ENCODE measurements around the gene FMO1.
A peak's percentile ranks its signal among the peaks of the same experiment; 100 is the strongest.

Gene FMO1

DNA sequence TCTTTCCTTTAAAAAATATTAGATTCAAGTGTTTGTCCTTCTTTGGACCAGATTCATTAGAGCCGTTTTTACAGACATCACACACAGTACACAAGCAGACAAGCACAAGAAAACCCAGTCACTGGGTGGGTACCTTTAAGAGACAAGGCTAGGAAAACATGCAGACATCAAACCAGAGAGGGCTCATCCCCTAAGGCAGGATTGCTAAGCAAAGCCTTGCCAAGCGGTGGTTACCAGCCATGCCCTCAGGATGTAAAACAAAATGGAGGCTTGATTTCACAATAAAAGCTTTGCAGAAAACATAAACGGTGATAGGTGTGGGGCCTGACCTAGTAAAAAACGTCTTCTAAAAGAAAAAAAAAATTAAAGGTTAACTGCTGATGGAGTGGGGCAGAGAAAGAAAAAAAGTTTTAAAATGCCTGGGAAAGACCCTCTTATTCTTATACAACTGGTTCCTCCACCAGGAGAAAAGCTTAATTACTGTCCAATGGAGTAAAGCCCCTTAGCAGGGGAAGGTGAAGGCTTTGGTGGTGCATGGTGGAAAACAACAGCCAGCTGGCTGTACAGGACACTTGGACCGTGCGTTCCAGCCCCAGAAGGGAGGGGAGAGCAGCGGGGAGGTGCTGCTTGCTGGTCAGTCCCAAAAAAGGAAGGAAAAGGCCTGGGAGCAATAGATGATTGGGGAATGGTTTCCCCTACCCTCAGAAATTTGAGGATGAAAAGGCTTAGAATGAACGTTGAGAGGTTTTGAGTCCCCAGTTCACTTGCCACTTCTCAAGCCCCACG is 30.4 kb upstream of the FMO1 start:
- Histone ChIP-seq H3K9me3 (ENCODE audit: insufficient read depth, low read length) (no peaks in the 10 kb centered on the region), H3K9ac (ENCODE audit: low read length) (no peak overlapping the region), H3K36me3 (replicated peaks; ENCODE audit: low read depth, low read length) (peaks cover 4% of the 10 kb centered on the region), H4K20me1 (ENCODE audit: insufficient read depth, low read length) (no peaks in the 10 kb centered on the region), H3K4me3 (ENCODE audit: low read length) (no peak overlapping the region), H3K4me2 (ENCODE audit: low read length) (no peak overlapping the region), H3K79me2 (ENCODE audit: low read length) (peaks cover 7% of the 10 kb centered on the region; the same call in 1 of the 2 replicates), H3K27ac (ENCODE audit: low read length) (no peak overlapping the region), H3K4me1 (ENCODE audit: low read length) (peaks cover 45% of the 10 kb centered on the region), H3K27me3 (ENCODE audit: low read depth, low read length) (no peaks in the 10 kb centered on the region), H2AFZ (ENCODE audit: low read depth, low read length) (no peak overlapping the region)
- TF ChIP-seq, protein P1, sequence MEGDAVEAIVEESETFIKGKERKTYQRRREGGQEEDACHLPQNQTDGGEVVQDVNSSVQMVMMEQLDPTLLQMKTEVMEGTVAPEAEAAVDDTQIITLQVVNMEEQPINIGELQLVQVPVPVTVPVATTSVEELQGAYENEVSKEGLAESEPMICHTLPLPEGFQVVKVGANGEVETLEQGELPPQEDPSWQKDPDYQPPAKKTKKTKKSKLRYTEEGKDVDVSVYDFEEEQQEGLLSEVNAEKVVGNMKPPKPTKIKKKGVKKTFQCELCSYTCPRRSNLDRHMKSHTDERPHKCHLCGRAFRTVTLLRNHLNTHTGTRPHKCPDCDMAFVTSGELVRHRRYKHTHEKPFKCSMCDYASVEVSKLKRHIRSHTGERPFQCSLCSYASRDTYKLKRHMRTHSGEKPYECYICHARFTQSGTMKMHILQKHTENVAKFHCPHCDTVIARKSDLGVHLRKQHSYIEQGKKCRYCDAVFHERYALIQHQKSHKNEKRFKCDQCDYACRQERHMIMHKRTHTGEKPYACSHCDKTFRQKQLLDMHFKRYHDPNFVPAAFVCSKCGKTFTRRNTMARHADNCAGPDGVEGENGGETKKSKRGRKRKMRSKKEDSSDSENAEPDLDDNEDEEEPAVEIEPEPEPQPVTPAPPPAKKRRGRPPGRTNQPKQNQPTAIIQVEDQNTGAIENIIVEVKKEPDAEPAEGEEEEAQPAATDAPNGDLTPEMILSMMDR (IDR thresholded peaks at IDR 0.05; ENCODE audit: low read depth, low read length): no peak
- TF ChIP-seq EZH2phosphoT487 (IDR thresholded peaks at IDR 0.05; ENCODE audit: low read depth): no peak

DNA sequence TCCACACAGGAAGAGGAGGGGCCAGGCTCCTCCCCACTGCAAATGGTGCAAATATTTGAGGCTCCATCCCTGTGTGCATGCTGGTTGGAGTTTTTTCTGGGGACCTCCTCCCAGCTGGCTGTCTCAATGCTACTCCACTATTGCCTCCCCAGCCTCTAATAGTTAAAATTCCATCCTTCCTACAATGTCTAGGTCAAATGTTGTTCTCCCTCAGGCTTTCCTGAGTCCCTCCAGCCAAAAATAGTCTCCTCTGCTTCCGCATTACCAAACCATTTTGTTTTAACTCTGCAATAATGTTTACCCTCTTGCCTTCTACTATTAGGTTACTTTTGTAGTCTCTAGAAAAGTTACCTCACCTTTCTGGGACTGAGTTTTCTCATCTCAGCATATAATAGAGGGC is 29.6 kb upstream of the FMO1 start:
- Histone ChIP-seq H3K9me3 (ENCODE audit: insufficient read depth, low read length) (no peaks in the 10 kb centered on the region), H3K4me1 (ENCODE audit: low read length) (peaks cover 37% of the 10 kb centered on the region), H2AFZ (ENCODE audit: low read depth, low read length) (no peak overlapping the region), H3K4me3 (ENCODE audit: low read length) (no peak overlapping the region), H3K36me3 (replicated peaks; ENCODE audit: low read depth, low read length) (peaks cover 9% of the 10 kb centered on the region), H3K4me2 (ENCODE audit: low read length) (no peak overlapping the region), H3K9ac (ENCODE audit: low read length) (no peak overlapping the region), H4K20me1 (ENCODE audit: insufficient read depth, low read length) (no peaks in the 10 kb centered on the region), H3K27ac (ENCODE audit: low read length) (no peak overlapping the region), H3K79me2 (ENCODE audit: low read length) (peaks cover 7% of the 10 kb centered on the region; the same call in 1 of the 2 replicates), H3K27me3 (ENCODE audit: low read depth, low read length) (no peaks in the 10 kb centered on the region)
- TF ChIP-seq EZH2phosphoT487 (IDR thresholded peaks at IDR 0.05; ENCODE audit: low read depth): no peak
- TF ChIP-seq, protein P1 (IDR thresholded peaks at IDR 0.05; ENCODE audit: low read depth, low read length): no peak

DNA sequence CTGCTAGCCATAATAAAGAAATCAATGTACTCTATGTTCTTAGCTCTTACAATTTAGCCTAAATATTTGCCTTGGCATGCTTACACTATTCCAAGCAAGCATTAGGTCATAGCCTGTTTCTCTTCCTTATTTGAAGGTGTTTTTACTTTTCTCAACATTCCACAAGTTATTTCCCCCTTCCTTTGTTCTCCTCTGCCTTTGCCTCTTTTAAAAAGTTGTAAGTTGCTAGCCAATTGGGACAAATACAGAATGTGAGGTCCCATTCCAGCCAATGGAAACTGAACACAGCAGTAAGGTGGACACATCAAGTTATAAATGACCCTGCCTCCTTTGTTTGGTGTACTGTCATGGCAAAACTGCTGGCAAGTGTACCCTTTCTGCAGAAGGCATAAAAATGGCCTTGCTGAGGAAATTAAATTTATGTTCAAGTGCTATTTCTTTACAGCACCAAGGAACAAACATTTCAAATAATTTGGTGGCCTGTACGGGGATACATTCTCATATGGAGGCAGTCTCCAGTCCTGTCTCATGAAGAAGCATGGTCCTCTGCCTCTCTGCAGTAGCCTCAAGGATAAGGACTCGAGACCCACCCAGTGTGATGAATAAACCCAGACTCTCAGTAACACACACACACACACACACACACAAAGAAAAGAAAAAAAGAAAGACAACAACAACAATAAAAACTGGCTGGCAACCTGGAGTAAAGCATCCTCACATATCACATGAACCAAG is 28.8 kb upstream of the FMO1 start:
- no peak overlapping the region for H3K27ac ChIP-seq (ENCODE audit: low read length)
- H3K4me1 ChIP-seq (ENCODE audit: low read length): peaks cover 40% of the 10 kb centered on the region
- peak overlapping the region; percentile 23 for H3K4me2 ChIP-seq (ENCODE audit: low read length)
- no peaks in the 10 kb centered on the region for H3K9me3 ChIP-seq (ENCODE audit: insufficient read depth, low read length)
- peaks cover 7% of the 10 kb centered on the region; the same call in 1 of the 2 replicates for H3K79me2 ChIP-seq (ENCODE audit: low read length)
- H3K36me3 ChIP-seq (replicated peaks; ENCODE audit: low read depth, low read length): peaks cover 9% of the 10 kb centered on the region
- no peaks in the 10 kb centered on the region for H3K27me3 ChIP-seq (ENCODE audit: low read depth, low read length)
- H3K4me3 ChIP-seq (ENCODE audit: low read length): no peak overlapping the region
- H4K20me1 ChIP-seq (ENCODE audit: insufficient read depth, low read length): no peaks in the 10 kb centered on the region
- TF ChIP-seq, protein P1 (IDR thresholded peaks at IDR 0.05; ENCODE audit: low read depth, low read length): no peak
- no peak for TF ChIP-seq EZH2phosphoT487 (IDR thresholded peaks at IDR 0.05; ENCODE audit: low read depth)
- H2AFZ ChIP-seq (ENCODE audit: low read depth, low read length): no peak overlapping the region
- no peak overlapping the region for H3K9ac ChIP-seq (ENCODE audit: low read length)

DNA sequence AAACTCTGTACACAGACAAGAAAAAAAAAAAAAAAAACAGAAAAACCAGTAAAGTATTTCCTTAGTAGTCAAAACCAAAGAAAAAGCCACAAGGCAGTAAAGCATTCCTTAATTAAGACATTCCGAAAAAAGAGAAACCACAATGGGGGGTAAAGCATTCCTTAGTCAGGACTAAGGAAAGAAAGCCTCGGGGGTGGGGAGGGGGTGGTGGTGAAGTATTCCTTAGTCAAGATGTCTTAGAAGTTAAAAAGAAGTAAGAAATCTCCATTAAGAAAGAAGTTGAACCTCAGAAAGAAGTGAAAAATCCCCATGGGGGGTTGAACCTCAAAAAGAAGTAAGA is 28.2 kb upstream of the FMO1 start:
- no peak overlapping the region for H3K27ac ChIP-seq (ENCODE audit: low read length)

More for the DNA sequence above, 28.2 kb upstream of the FMO1 start:
- H3K9me3 ChIP-seq (ENCODE audit: insufficient read depth, low read length): no peaks in the 10 kb centered on the region
- H4K20me1 ChIP-seq (ENCODE audit: insufficient read depth, low read length): no peaks in the 10 kb centered on the region
- H3K4me1 ChIP-seq (ENCODE audit: low read length): peaks cover 42% of the 10 kb centered on the region
- H3K79me2 ChIP-seq (ENCODE audit: low read length): peaks cover 7% of the 10 kb centered on the region; the same call in 1 of the 2 replicates
- H3K4me3 ChIP-seq (ENCODE audit: low read length): no peak overlapping the region
- H3K9ac ChIP-seq (ENCODE audit: low read length): no peak overlapping the region
- no peak for TF ChIP-seq EZH2phosphoT487 (IDR thresholded peaks at IDR 0.05; ENCODE audit: low read depth)
- TF ChIP-seq, protein P1 (IDR thresholded peaks at IDR 0.05; ENCODE audit: low read depth, low read length): no peak
- peaks cover 13% of the 10 kb centered on the region for H3K36me3 ChIP-seq (replicated peaks; ENCODE audit: low read depth, low read length)
- H2AFZ ChIP-seq (ENCODE audit: low read depth, low read length): no peak overlapping the region
- H3K27me3 ChIP-seq (ENCODE audit: low read depth, low read length): no peaks in the 10 kb centered on the region
- peak overlapping the region; percentile 23 for H3K4me2 ChIP-seq (ENCODE audit: low read length)
